Muscle of leg (tissue), 11 donors: Measurements from ENCODE around the gene LARP1. TPM values are rescaled to one million over a fixed set of nuclear protein-coding genes. Genes with fewer than 3 reads are reported as not detected.
A peak's percentile ranks its signal among the peaks of the same experiment; 100 is the strongest.

Experiments used
- DNase-seq: peaks from one replicate; pipeline ENCODE4 v3.0.0; 2013
- H3K27ac ChIP-seq: one replicate; pipeline ENCODE4 v1.5.1; 2013; ENCODE audit warnings: mild to moderate bottlenecking, low read length, control low read depth
- H3K27me3 ChIP-seq: one replicate; pipeline ENCODE4 v1.6.1; 2013; ENCODE audit warnings: low read length; ENCODE audit not compliant: control insufficient read depth, insufficient read depth
- H3K36me3 ChIP-seq: one replicate; pipeline ENCODE4 v1.6.1; 2013; ENCODE audit warnings: low read length; ENCODE audit not compliant: control insufficient read depth, insufficient read depth
- H3K4me1 ChIP-seq: one replicate; pipeline ENCODE4 v1.6.1; 2013; ENCODE audit warnings: low read length; ENCODE audit not compliant: control insufficient read depth, insufficient read depth
- H3K4me3 ChIP-seq: one replicate; pipeline ENCODE4 v1.5.1; 2013; ENCODE audit warnings: low read length, control low read depth
- H3K9me3 ChIP-seq: replicated peaks from 2 replicates; pipeline ENCODE4 v1.6.1; 2013; ENCODE audit warnings: low read depth, low read length; ENCODE audit not compliant: control insufficient read depth
- WGBS: methylation state at CpG from one replicate; pipeline ENCODE4 v1.1.5; 2013; ENCODE audit warnings: missing lambda C conversion rate; ENCODE audit not compliant: insufficient coverage; 5-methylcytosine and 5-hydroxymethylcytosine counted together
- polyA plus RNA-seq, 8 donors: library from polyadenylated mRNA; unstranded; fragments of 120-200 nt; gene quantifications; one replicate each; pipeline versions ENCODE4 v1.2.1 to v1.2.3, GENCODE V29; 2013; ENCODE audit warnings: inconsistent platforms in 1 of 8, low replicate concordance in 1 of 8; ENCODE audit not compliant: insufficient read length in 8 of 8, insufficient read depth in 1 of 8
- total RNA-seq: library from RNA; stranded (reverse); fragments of 120-200 nt; gene quantifications from one replicate; pipeline ENCODE4 v1.2.4, GENCODE V29; 2013

LARP1 gene
- total and polyA plus RNA-seq, 9 donors, result 35.6 to 114 (median 85.0) TPM

DNA sequence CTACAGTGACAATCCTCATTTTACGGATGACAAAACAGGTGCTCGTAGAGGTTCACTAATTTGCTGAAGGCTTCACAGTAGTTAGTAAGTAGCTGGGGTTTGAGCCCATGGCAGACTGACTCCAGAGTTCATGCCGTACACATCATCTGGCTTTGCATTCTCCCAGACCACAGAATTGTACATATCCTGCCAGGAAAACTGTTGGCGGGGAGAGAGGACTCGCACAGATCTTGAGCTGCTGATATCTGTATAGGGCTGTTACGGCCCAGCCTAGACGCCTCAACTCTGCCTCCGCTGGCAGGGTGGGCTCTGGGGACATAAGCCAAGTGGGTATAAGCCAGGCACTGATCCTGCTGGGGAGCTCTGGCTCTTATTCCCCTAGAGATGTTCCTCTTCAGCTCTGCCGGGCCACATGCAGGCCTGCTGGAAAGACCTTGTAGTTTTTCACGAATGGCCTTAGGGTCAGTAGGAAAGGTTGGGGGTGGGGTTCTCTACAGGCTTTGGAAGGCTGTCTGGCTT lies 16.3 kb downstream of the LARP1 start:
- peak; percentile 93 for DNase-seq
- peak overlapping the region; percentile 78 for H3K27ac ChIP-seq
- no peak overlapping the region for H3K4me3 ChIP-seq
- peaks cover 2% of the 10 kb centered on the region for H3K36me3 ChIP-seq
- peaks cover 48% of the 10 kb centered on the region for H3K4me1 ChIP-seq
- H3K9me3 ChIP-seq, result no peaks in the 10 kb centered on the region
- 9% methylated on average over 8 of the region's 10 CpGs for WGBS
- H3K27me3 ChIP-seq, result no peaks in the 10 kb centered on the region

DNA sequence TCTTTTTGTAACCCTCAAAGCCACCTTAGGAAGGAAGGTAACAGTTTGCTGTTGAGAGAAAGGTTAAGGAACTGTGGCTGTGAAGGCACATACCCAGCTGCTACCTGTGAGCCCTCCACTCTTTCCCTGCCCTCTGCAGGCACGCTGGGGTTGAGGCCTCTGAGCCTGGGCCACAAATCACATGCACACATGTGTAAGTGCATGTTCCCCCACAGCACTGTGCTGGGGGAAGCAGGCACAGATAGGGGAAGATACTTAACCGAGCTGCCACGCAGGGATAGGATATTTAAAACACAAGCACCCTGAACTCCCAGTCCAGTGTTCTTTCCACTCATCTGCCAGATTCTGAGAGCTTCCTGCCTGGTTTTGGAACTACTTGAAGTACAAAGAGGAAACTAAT lies 18.1 kb downstream of the LARP1 start:
- peaks cover 2% of the 10 kb centered on the region for H3K36me3 ChIP-seq
- H3K4me1 ChIP-seq, result peaks cover 35% of the 10 kb centered on the region
- no peak for DNase-seq
- no peak overlapping the region for H3K4me3 ChIP-seq
- H3K27me3 ChIP-seq, result no peaks in the 10 kb centered on the region
- no peaks in the 10 kb centered on the region for H3K9me3 ChIP-seq
- no CpG with 5 or more reads among the region's 3 CpGs for WGBS
- no peak overlapping the region for H3K27ac ChIP-seq

GRCh38 chr5:154776167-154776566 lies 21.0 kb downstream of the LARP1 start:
- WGBS, result no CpG with 5 or more reads among the region's 1 CpG
- Histone ChIP-seq H3K4me3 (no peak overlapping the region), H3K4me1 (peaks cover 24% of the 10 kb centered on the region), H3K36me3 (peaks cover 8% of the 10 kb centered on the region), H3K27me3 (no peaks in the 10 kb centered on the region), H3K9me3 (no peaks in the 10 kb centered on the region), H3K27ac (no peak overlapping the region)
- DNase-seq, result no peak

DNA sequence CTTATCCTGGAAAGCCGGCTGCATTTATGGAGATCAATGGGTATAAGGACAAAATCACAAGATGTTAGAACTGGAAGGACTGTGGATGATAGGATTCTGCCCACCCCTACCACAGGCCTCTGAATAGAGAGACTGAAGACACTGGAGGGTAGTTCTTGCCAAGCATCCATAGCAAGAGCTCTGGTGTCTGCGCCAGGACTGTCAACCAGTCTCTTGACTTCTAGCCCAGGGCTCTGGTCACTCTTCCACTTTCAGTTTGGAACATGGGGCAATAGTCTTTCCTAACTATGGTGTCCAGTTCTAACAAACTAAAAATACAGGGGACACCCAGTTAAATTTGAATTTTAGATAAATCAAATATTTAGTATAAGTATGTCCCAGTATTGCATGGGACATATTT lies 23.4 kb downstream of the LARP1 start:
- Histone ChIP-seq H3K27me3 (no peaks in the 10 kb centered on the region), H3K4me1 (peaks cover 30% of the 10 kb centered on the region)

DNA sequence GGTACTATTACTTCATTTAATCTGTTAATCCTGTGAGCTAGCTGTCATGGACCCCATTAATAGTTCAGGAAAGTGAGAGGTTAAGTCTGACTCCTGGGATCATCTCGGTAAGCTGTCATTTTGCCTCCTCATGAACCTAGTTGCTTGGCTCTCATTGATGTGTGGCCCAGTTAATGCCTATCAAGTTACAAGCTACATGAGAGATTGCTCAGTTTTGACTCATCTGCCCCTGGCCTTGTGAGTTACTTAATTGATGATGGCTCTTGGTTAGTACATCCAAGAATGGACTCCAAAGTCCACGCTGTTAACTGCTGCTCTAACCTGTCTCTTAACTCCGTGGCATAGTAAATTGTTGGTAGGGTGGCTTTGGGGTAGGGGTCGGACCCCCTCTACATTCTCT lies 23.9 kb downstream of the LARP1 start:
- no peak for DNase-seq
- Histone ChIP-seq H3K27me3 (no peaks in the 10 kb centered on the region), H3K9me3 (no peaks in the 10 kb centered on the region), H3K27ac (no peak overlapping the region), H3K36me3 (peaks cover 8% of the 10 kb centered on the region), H3K4me3 (no peak overlapping the region), H3K4me1 (peaks cover 35% of the 10 kb centered on the region)
- 83% methylated on average over 1 of the region's 4 CpGs for WGBS

More for the DNA sequence above, 23.4 kb downstream of the LARP1 start:
- DNase-seq, result no peak
- Histone ChIP-seq H3K36me3 (peaks cover 8% of the 10 kb centered on the region), H3K27ac (no peak overlapping the region), H3K4me3 (no peak overlapping the region), H3K9me3 (no peaks in the 10 kb centered on the region)
- no CpG with 5 or more reads among the region's 2 CpGs for WGBS

- WGBS, result no CpG with 5 or more reads among the region's 1 CpG
- H3K36me3 ChIP-seq, result peaks cover 6% of the 10 kb centered on the region
- no peak overlapping the region for H3K4me3 ChIP-seq
- H3K27me3 ChIP-seq, result no peaks in the 10 kb centered on the region
- H3K4me1 ChIP-seq, result peaks cover 37% of the 10 kb centered on the region
- no peak overlapping the region for H3K27ac ChIP-seq
- DNase-seq, result no peak
- no peaks in the 10 kb centered on the region for H3K9me3 ChIP-seq
These were observed 25.0 kb downstream of the LARP1 start for GRCh38 chr5:154780128-154780527.

DNA sequence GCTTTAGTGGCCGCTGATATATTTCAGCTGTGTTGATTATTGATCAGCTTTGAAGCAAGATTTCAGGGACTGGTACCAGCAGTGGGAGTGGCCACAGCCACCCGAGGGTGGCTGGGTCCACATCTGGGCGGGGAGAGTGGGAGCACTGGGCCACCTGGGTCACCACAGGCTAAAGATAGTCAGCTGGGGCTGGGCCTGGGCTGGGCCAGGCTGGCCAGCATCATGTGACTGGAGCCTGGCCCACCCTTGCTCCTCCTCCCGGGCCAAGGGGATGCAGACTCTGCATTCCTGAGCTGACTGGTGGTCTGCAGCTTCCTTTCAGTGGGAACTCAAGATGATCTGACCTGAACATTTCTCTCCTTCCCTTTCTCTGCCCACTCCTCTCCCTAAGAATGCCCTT lies 27.1 kb downstream of the LARP1 start:
- peaks cover 29% of the 10 kb centered on the region for H3K4me1 ChIP-seq
- DNase-seq, result no peak
- H3K4me3 ChIP-seq, result no peak overlapping the region
- peaks cover 11% of the 10 kb centered on the region for H3K36me3 ChIP-seq
- H3K27me3 ChIP-seq, result no peaks in the 10 kb centered on the region
- peak overlapping the region; percentile 47 for H3K27ac ChIP-seq
- WGBS, result 39% methylated on average over 4 of the region's 4 CpGs
- H3K9me3 ChIP-seq, result no peaks in the 10 kb centered on the region

DNA sequence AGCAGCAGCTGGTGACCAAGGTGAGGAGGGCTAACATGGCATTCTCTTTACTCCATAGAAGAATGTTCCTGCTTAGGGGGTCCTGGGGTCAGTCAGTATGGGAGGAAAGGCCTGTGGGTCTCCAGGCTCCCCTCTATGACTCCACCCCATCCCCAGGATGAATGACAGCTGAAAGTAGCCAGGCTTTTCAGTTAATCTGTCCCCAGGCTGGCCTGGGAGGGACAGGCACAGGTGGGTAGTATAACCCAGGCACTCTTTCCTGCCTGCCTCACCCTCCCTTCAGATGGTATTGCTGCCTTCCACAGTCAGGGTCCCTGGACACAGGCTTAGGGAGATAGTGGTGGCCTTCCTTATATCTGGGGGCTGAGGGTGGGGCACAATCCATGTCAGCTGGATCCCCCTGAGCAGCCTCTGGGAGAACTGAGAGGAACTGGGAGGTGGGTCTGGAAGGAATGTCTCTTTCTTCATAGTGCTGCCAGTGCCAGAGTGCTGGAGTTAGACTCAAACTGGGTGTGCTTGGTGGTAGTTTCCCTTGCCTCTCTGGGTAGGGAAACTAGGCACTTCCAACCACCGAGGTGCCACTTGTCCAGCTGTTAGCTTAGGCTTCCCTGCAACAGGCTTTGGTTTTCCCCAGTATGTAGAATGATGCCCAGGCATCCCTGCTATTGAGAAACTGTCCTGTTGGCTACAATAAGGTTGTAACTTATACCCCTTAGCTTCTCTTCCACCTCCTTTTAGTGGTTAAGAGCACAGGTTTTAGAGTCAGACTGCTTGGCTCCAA lies 27.8 kb downstream of the LARP1 start:
- 80% methylated on average over 1 of the region's 1 CpG for WGBS
- Histone ChIP-seq H3K9me3 (no peaks in the 10 kb centered on the region), H3K4me1 (peaks cover 29% of the 10 kb centered on the region), H3K27ac (peak overlapping the region; percentile 47), H3K36me3 (peaks cover 11% of the 10 kb centered on the region), H3K27me3 (no peaks in the 10 kb centered on the region), H3K4me3 (no peak overlapping the region)
- peak; percentile 36 for DNase-seq

DNA sequence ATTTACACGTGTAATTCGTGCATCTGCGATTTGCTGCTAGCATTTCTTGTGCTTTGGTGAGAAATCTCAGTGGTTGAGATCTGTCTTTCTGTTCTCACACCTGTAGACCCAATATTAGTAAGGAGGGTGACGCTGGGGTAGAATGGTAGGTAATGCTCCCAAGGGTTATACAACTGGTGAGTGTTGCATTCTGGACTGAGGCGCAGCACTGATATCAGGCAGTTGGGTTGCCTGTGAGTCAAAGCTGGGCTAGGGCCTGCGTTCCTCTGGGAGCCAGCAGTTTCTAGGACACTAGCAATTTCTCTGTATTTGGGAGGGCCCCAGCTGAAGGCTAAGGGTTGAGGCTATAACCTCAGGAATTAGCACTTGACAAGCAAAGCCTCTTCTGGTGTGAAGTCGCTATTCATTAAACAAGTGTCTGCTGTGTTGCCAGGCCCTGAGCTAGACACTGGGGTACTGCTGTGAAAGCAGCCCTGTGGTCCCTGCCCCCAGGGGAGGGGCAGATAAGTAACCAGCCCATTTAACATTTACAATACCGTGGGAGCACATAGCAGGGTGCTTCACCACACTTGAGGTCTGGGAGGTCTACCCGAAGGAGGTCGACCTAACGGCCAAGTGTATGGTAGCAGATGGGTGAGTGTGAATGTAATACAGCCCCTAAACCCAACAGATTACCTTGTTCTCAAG lies 28.7 kb downstream of the LARP1 start:
- Histone ChIP-seq H3K27me3 (no peaks in the 10 kb centered on the region), H3K9me3 (no peaks in the 10 kb centered on the region), H3K36me3 (peaks cover 11% of the 10 kb centered on the region), H3K27ac (no peak overlapping the region), H3K4me3 (no peak overlapping the region), H3K4me1 (peaks cover 34% of the 10 kb centered on the region)
- no peak for DNase-seq
- 67% methylated on average over 3 of the region's 11 CpGs for WGBS

DNA sequence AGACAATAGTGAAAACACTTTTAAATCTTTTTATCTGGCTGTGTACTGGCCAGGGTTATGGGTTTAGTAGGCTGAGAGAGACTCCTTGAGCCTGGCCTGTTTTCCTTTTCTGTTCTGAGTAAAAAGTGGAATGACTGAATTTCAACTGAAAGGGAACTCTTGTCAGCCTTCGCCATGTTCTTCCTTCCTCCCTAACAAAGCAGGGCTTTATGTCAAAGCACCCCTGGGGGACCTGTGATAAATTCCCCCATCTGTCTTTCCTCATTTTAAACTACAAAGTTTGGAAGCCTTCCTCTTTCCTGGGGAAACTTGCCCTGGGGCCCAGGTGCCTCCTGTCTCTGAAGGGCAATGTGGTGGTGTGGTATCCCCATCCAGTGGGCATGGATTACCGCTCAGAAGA lies 29.7 kb downstream of the LARP1 start:
- no peaks in the 10 kb centered on the region for H3K27me3 ChIP-seq
- no CpG with 5 or more reads among the region's 2 CpGs for WGBS
- H3K36me3 ChIP-seq, result peaks cover 8% of the 10 kb centered on the region
- no peak for DNase-seq
- H3K27ac ChIP-seq, result no peak overlapping the region
- no peaks in the 10 kb centered on the region for H3K9me3 ChIP-seq
- H3K4me1 ChIP-seq, result peaks cover 31% of the 10 kb centered on the region
- no peak overlapping the region for H3K4me3 ChIP-seq
